HG03457 (cell line): ENCODE data around the gene NADK.
"Not testable (repeated sequence)": the region's sequence is repeated elsewhere in the genome, so short reads cannot be mapped to it uniquely, and the experiment has no call there.

Experiments used
- ATAC-seq: cut with Tn5 transposase; IDR thresholded peaks from one replicate; pipeline ENCODE4 v1.9.1; 2021; ENCODE audit warnings: moderate number of reproducible peaks; ENCODE audit not compliant: unreplicated experiment

NADK gene

DNA sequence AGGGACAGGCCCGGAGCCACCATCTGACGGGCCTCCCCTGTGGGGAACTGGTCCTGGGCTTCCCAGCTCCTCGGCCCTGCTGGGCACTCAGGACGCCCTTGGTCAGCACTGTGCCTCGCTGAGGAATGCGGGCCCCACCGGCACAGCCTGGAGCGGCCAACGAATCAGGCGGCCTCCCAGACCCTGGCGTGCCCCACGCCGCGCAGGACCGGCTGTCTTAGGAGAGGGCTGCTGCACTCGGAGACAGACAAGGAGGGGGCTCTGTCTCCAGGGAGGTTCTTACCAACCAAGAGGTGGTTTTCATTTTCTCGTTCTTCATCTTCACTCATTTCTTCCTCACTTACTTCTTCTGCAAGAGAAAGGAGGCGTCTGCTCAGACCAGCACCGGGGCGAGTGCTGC is 70.4 kb downstream of the NADK start:
- ATAC-seq: not testable (repeated sequence)

DNA sequence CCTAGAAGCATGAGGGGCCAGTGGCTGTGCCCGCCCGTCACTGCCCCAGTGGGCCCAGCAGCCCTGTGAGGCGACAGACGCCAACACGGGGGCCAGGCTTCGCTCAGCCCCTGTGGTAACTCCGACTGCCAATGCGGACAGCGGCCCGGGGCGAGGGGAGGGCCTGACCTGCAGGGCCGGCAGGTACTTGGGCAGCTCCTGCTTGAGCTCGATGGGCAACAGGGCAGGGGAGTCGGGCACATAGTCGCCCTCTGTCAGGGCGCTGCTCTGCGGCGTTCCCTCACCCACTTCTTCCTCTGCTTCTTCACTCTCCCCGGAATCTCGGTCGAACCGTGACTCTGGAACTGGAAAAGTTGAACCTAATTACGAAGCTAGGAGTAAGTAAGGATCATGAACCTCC is 71.0 kb downstream of the NADK start:
- ATAC-seq: not testable (repeated sequence)

DNA sequence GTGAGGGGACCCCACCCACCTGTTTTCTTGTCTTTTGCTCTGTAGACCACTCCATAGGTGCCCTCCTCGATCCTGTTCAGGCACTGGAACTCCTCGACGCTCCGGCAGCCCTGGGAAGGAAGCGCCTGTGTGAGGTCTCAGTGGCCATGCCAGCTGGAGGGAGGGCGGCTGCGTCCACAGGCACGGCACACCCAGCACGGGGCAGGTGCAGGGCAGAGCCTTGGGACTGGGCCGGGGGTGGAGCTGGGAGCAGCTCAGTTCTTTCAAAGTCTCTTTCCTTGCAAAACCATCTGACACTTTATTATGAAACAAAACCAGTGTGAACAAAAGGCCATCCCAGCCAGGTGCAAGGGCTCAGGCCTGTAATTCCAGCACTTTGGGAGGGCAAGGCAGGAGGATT is 72.6 kb downstream of the NADK start:
- ATAC-seq: not testable (repeated sequence)

DNA sequence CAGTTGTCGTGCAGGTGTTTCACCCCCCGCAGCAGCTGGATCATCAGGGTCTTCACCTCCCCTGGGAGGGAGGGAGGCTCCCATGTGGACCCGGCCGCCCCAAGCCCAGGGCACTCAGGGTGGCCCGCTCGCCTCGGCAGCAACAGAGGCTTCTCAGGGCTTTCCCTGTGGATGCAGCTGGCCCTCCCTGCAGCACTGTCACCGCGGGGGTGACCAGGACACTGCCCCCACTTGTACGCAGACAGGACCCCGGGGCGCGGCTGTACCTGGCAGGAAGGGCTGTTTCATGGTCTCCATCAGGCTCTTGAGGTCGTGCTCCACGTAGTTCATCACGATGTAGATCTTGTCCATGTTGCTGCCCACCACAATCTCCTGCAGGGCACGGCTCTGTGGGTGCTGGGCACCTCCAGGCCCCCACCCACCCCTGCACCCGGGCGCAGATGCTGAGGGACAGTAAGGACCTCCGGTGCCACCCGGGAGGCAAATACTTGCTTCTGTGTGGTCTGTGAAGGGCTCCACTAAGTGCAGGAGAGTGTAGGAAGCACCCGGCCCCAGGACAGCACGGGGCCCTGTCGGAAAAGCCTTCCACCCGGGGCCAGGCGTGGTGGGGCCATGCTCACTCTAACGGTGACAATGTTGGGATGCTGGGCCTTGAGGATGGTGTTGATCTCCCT is 73.8 kb downstream of the NADK start:
- ATAC-seq: not testable (repeated sequence)

DNA sequence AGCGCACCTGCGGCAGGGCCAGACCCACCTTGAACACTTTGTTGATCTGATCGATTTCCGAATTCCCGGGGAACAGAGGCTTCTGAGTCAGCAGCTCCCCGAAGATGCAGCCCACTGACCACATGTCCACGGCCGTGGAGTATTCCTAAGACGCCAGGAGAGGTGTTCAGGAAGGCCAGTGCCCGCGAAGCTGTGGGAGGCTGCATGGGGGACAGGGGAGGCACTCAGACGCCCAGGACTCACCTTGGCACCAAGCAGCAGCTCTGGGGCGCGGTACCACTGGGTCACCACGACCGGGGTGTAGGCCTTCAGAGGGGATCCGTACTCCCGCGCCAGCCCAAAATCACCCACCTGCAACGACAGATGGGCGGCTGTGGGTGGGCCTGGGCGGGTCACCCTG is 74.5 kb downstream of the NADK start:
- ATAC-seq: no peak

DNA sequence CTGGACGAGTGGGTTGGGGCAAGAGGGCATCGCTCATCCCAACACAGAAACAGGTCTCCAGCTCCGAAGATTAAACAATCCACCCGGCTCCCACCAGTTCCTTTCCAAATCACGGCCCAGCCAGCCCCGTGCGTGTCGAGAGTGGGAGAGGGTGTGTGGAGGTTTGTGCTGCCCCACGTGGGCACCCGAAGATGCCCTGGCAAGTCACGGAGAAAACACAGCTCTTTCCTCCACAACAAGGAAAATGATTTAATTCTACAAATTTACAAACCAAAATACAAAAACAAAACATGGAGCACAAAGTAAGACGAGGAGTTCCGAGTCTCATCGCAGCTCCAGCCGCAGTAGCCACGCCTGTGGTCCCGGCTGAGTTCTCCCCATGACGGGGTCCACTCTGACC is 75.8 kb downstream of the NADK start:
- ATAC-seq: not testable (repeated sequence)
